ENCODE results near the gene MYO1F.

MYO1F gene

DNA sequence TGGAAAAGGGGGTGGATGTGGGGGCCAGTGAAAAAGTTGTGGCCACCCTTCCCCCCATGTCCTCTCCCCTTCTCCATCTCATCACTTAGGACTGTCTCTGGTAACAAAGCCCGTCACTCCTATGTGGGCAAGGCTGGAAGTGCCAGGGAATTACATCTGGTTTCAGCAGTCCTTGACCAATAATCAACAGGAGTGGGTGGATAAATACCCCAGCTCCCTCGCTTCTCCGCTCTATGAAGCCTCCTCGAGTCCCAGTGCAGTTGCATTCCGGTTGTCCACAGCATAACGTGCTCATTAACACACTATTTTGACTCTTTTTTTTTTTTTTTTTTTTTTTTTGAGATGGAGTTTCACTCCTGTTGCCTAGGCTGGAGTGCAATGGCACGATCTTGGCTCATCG lies 31.5 kb downstream of the MYO1F start:
- TF ChIP-seq, protein P1, sequence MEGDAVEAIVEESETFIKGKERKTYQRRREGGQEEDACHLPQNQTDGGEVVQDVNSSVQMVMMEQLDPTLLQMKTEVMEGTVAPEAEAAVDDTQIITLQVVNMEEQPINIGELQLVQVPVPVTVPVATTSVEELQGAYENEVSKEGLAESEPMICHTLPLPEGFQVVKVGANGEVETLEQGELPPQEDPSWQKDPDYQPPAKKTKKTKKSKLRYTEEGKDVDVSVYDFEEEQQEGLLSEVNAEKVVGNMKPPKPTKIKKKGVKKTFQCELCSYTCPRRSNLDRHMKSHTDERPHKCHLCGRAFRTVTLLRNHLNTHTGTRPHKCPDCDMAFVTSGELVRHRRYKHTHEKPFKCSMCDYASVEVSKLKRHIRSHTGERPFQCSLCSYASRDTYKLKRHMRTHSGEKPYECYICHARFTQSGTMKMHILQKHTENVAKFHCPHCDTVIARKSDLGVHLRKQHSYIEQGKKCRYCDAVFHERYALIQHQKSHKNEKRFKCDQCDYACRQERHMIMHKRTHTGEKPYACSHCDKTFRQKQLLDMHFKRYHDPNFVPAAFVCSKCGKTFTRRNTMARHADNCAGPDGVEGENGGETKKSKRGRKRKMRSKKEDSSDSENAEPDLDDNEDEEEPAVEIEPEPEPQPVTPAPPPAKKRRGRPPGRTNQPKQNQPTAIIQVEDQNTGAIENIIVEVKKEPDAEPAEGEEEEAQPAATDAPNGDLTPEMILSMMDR (IDR thresholded peaks at IDR 0.05; ENCODE audit: borderline replicate concordance, insufficient read depth, low read depth, low read length): no peak
- H3K4me3 ChIP-seq (ENCODE audit: low read depth, low read length): no peak overlapping the region

DNA sequence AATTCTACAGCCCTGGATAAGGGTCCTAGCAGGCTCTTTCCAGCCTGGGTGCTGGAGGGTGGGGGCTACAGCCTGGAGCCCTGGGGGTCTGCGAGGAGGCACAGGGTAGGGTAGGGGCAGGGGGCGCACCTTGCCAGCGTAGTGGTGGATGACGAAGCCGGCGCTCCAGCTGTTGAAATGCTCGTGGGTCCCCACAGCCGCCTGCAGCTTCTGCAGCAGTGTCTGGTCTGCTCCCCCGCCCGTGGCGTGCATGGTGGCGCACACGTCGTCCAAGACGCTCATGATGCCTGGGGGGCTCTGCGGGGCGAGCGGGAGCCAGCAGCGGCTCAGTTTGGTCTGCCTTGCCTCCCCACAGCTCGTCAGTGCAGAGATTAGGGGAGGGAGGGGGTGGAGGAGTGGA lies 33.1 kb downstream of the MYO1F start:
- TF ChIP-seq, protein P1 (IDR thresholded peaks at IDR 0.05; ENCODE audit: borderline replicate concordance, insufficient read depth, low read depth, low read length): no peak
- no peak overlapping the region for H3K4me3 ChIP-seq (ENCODE audit: low read depth, low read length)

DNA sequence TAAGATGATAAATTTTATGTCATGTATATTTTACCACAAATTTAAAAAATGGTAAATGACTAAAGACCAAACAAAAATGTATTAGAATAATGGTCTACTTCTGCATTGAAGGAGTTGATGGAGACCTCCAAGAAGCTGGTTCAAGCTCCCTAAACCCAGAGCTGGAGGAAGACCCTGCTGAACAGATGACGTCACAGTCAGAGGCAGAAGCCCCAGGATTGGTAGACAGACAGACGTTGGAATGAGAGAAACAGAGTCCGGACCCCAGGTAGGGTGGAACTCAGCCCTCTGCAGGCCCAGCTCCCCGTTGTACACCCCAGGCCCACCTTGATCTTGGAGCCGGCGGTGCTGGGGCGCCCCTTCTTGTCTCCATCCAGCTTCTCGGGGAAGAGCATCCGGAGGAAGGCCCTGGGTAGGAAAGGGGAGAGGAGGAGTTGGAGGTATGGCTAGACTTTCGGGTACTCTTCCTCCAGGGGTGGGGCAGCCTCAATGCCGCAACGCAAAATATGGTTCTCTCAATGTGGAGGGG lies 37.6 kb downstream of the MYO1F start:
- no peak overlapping the region for H3K4me3 ChIP-seq (ENCODE audit: low read depth, low read length)
- TF ChIP-seq, protein P1 (IDR thresholded peaks at IDR 0.05; ENCODE audit: borderline replicate concordance, insufficient read depth, low read depth, low read length): no peak

DNA sequence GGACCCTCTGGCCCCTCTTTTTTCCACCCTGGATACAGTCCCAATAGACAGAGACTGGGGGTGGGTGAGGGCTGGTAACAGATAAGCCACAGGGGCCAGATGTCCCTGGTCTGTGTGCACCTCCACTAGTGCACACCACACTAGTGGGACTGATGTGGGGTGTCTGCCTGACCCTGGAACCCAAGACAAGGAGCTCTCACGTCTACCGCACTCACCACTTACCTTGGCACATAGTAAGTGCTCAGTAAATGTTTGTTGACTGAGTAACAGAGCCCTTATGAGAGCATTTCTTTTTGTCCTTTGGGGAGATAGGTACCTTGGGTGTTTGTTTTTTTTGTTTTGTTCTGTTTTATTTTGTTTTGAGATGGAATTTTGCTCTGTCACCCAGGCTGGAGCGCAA lies 40.1 kb downstream of the MYO1F start:
- TF ChIP-seq, protein P1 (IDR thresholded peaks at IDR 0.05; ENCODE audit: borderline replicate concordance, insufficient read depth, low read depth, low read length): no peak
- no peak overlapping the region for H3K4me3 ChIP-seq (ENCODE audit: low read depth, low read length)

DNA sequence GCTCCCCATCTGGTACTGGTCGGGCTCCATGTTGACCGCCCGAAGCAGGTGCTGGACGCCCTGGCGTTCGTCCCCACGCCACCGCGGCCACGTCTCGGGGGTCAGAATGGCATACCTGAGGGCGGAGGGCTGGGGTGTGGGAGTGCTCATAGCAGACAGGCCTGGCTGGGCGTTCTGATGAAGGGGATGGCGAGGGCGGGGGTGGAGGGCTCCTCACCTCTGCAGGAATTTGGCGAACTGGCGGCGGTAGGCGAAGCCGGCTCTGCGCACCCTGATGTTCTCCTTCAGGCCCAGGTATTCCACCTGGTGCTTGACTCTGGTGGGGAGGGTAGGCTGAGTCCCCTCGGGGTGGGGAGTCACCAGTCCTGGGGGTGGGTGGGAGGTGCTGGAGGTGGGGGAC lies 41.0 kb downstream of the MYO1F start:
- no peak overlapping the region for H3K4me3 ChIP-seq (ENCODE audit: low read depth, low read length)
- TF ChIP-seq, protein P1 (IDR thresholded peaks at IDR 0.05; ENCODE audit: borderline replicate concordance, insufficient read depth, low read depth, low read length): no peak

DNA sequence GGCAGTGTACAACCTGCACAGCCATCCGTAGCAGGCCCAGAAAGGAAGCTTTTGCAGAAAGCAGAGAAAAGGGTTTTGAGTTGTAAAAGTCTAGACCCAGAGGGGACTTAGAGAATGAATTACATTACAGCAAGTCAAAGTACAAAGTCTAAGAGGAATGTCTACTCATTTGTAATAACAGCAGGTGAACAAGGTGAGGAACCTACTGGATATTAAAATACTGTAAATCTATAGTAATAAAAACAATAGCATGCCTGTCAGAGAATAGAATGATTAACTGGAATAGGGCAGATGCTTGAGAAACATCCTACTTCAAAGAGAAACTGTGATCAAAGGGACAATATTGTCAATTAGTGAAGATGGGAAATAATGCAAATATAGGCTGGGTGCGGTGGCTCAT lies 45.0 kb downstream of the MYO1F start:
- TF ChIP-seq, protein P1 (IDR thresholded peaks at IDR 0.05; ENCODE audit: borderline replicate concordance, insufficient read depth, low read depth, low read length): no peak
- H3K4me3 ChIP-seq (ENCODE audit: low read depth, low read length): no peak overlapping the region

DNA sequence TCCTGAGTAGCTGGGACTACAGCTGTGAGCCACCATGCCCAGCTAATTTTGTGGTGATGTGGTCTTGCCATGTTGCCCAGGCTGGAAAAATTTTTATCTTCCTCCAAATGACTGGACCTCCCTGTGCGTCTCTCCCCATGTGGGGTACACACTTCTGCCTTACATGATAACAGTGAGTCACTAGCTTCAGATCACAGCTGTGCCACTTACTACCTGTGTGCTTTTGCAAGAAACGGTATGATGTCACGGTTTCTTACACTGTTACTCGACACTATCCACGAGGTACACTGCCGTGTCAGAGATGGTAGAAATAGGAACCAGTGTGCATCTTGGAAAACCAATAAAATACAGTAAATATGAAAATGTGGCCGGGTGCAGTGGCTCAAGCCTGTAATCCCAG lies 45.8 kb downstream of the MYO1F start:
- no peak overlapping the region for H3K4me3 ChIP-seq (ENCODE audit: low read depth, low read length)
- TF ChIP-seq, protein P1 (IDR thresholded peaks at IDR 0.05; ENCODE audit: borderline replicate concordance, insufficient read depth, low read depth, low read length): no peak

Data from GM12875 (cell line).